Urothelium cell line (cell line): ENCODE results near the gene EIF2B1.
"Not testable (repeated sequence)": the region's sequence is repeated elsewhere in the genome, so short reads cannot be mapped to it uniquely, and the experiment has no call there.

Experiments used
- DNase-seq: peaks from one replicate; pipeline ENCODE4 v3.0.0; 2011; ENCODE audit warnings: low spot score, mixed read lengths
- FAIRE-seq: peaks from 2 replicates; lab custom pipeline; 2011; peaks lifted over from hg19 to GRCh38; lab: Jason Lieb, UNC

Gene EIF2B1

DNA sequence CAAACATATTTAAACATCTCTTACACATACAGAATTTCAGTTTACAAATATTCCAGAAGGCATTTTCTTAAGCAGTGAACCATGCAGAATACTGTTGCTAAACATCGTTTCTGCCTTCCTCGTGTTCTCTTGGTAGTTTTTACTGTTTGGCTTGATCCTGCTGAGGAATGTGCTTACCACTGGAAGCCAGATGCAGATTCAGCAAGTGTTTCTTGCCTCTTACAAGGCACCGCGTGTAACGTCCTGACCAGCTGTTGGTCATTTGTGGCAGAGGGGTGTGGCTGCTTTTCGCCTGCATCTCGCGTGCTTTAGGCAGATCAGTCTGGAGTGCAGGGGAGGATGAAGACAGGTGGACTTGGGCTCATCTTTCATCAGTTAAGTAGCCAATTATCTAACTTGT lies 12.4 kb downstream of the EIF2B1 start:
- DNase-seq = no peak
- FAIRE-seq = no peak

DNA sequence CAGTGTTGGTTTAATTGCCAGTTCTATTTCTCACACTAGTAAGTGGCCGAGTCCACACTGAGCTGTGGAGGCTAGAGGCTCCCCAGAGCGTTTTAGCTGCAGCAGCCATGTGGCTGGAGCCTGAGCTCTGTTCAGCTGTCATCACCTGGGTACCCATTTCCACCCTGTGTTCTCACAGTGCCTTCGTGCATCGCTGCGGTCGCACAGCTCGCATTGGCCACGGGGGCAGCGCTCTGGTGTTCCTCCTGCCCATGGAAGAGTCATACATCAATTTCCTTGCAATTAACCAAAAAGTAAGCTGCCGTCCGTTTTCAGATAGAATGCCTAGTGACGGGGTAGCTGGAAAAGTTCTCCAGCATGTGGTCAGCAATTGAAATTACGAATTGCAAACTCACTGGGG lies 15.9 kb downstream of the EIF2B1 start:
- FAIRE-seq = no peak
- DNase-seq = no peak

GRCh38 chr12:123617144-123617543 lies 16.3 kb downstream of the EIF2B1 start:
- no peak for DNase-seq
- no peak for FAIRE-seq

DNA sequence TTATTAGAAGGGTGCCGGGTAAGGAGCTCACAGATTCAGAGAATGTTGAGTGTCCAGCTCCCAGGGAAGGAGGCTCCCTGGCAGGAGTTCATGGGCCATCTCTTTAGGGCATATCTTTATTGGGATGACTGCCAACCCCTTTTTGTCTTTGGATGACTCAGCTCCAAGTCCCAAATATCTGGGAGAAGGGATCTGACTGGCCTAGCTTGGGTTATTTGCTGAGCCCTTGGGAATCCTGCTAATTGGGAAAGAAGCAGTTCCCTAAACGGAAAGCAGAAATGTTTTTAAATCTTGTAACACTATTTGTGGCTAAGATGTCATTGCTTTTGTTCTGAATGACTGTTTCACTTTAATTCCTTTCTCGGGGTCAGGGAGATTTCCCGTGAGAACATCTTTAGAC lies 19.0 kb downstream of the EIF2B1 start:
- no peak for FAIRE-seq
- no peak for DNase-seq

DNA sequence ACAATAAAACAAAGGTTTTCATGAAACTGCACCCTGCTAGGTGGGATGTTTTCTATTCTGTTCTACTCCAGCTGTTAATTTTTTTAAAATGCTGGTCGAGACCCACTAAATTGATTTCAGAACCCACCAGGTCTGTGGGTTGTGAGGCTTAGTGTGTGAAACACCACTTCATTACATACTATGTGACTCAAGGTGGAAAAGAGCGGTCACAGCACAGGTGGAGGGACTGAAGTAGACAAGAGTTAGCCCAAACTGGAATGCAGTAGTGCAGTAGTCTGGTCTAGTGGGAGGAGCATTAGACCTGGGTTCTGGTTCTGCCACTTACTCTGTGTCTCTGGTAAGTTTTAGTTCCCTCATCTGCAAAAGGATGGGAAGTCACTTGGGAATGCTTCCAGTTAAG lies 19.4 kb downstream of the EIF2B1 start:
- DNase-seq (no peak), FAIRE-seq (no peak)

DNA sequence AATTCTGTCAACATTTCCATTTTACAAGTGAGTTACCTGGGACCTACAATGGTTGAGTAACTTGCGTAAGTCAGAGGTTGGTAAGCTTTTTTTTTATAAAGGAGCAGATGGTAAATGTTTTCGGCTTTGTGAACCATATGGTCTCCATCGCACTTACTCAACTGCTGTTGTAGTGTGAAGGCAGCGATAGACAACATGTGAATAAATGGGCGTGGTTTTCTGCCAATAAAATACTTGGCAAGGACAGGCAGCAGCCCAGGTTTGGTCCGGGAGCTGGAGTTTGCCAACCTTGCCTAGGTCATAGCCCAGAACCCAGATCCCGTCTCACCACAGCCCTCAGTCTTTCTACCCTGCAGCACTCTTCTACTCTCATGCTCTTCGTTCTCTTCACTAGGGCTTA lies 25.3 kb downstream of the EIF2B1 start:
- FAIRE-seq (no peak), DNase-seq (no peak)

- FAIRE-seq = no peak
- DNase-seq = no peak
Observed at GRCh38 chr12:123607756-123608155, 25.7 kb downstream of the EIF2B1 start.

GRCh38 chr12:123603495-123603894 lies 30.0 kb downstream of the EIF2B1 start:
- FAIRE-seq = not testable (repeated sequence)

DNA sequence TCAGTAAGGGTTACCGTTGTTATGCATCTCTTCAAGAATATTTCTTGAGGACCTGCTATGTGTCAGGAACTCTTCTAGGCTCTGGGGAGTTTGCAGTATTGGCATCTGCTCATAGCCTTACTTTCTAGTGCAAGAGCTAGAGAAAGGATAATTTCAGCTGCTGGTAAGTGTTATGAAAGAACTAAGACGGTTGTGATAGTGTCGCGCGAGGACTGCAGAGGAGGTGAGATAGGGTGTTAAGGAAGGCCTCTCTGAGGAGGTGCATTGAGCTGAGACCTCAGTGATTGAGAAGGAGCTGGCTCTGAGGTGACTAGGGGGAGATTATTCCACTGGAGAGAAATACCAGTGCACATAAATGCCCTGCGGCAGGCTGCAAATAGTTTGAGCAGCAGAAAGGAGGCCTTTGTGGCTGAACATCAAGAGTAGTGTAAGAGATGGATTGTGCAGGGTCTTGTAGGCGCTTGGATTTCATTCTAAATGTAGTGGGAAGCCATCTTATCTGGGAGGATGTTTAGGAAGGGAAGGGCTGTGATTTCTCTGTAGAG lies 30.8 kb downstream of the EIF2B1 start:
- no peak for FAIRE-seq

More at GRCh38 chr12:123603495-123603894, 30.0 kb downstream of the EIF2B1 start:
- DNase-seq = not testable (repeated sequence)

GRCh38 chr12:123601602-123602489 lies 31.6 kb downstream of the EIF2B1 start, which contains the start of gene DDX55:
TSS of gene DDX55 (plus strand) at chr12:123602099. CDS start at chr12:123602149, 50 bp downstream.
- FAIRE-seq = no peak
- peak; percentile 90 for DNase-seq

More for the DNA sequence above, 30.8 kb downstream of the EIF2B1 start:
- DNase-seq = no peak

GRCh38 chr12:123599721-123600120 lies 33.8 kb downstream of the EIF2B1 start:
- FAIRE-seq = no peak

GRCh38 chr12:123599310-123599709 lies 34.2 kb downstream of the EIF2B1 start:
- FAIRE-seq (no peak), DNase-seq (no peak)

More at GRCh38 chr12:123599721-123600120, 33.8 kb downstream of the EIF2B1 start:
- DNase-seq = no peak

GRCh38 chr12:123598522-123598921 lies 35.0 kb downstream of the EIF2B1 start:
- DNase-seq = no peak
- no peak for FAIRE-seq

DNA sequence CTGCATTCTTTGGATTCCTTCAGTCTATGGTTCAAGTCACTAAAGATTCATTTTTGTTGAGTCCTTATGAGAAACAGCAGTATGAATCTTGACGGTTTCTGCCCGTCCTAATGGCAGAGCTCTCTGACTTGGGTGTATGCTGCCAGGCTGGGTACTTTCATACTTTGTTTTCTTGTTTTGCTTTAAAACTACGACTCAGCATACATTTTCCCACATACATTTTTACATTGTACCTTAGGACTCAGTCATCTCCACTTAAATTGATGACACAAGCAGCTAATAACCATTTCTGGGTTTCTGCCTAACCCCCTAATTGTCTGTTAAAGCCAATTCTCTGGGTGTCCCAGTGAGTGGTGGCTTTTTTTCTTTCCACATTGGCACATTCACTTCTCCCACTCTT lies 36.4 kb downstream of the EIF2B1 start:
- FAIRE-seq (no peak), DNase-seq (no peak)

DNA sequence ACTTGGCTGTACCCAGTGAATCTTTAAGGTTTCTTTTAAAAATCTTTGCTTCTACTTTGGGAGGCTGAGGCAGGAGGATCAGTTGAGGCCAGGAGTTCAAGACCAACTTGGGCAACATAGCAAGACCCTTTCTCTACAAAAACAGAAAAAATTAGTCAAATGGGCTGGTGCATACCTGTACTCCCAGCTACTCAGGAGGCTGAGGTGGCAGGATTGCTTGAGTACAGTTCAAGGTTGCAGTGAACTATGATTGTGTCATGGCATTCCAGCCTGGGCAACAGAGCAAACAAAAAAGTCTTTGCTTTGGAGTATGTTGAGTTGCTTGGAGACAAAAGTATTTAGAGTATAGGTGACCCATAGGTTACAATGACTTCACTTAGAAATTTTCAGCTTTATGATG lies 37.8 kb downstream of the EIF2B1 start:
- FAIRE-seq (no peak), DNase-seq (no peak)

DNA sequence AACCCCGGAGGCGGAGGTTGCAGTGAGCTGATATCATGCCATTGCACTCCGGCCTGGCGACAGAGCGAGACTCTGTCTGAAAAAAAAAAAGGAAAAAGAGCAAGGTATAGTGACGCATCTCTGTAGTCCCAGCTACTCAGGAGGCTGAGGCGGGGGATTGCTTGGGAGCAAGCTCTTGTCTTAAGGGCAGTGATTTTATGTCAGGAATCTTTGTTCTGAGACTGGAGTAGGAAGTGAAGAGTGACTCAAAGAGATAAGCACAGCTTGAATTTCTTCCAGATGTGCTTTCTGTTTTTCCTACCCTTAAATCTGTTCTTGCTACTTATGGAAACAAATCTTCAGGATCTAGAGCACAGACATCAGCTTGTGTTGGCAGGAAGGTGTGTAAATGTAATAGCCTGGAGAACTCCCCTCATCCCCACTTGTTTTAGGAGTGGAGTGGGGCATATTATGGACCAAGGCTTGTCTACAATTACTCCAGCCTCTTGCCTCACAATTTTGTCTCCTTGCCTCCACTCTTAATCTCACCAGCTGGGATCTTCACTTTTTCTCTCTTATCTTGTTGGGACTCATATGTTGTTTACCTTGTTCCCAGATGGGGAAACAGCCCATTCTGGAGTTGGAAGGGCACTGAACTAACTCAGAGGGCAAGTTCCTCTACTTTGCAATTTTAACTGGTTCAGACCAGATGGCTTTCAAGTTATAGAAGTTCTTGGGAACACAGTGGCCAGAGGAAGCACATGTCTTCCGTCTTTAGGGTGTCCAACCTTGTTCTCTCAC lies 41.6 kb downstream of the EIF2B1 start:
- FAIRE-seq (no peak), DNase-seq (no peak)

DNA sequence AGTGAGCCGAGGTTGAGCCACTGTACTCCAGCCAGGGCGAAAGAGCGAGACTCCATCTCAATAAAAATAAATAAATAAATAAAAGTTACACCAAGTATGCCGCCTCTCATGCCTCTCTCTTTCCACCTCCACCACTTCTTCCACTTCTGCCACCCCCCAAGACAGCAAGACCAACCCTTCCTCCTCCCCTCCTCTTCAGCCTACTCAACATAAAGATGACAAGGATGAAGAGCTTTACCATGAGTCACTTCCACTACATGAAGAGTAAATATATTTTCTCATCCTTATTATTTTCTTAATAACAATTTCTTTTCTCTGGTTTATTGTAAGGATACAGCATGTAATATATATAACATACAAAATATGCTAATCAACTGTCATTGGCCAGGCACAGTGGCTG lies 52.7 kb downstream of the EIF2B1 start:
- FAIRE-seq = no peak
- no peak for DNase-seq

DNA sequence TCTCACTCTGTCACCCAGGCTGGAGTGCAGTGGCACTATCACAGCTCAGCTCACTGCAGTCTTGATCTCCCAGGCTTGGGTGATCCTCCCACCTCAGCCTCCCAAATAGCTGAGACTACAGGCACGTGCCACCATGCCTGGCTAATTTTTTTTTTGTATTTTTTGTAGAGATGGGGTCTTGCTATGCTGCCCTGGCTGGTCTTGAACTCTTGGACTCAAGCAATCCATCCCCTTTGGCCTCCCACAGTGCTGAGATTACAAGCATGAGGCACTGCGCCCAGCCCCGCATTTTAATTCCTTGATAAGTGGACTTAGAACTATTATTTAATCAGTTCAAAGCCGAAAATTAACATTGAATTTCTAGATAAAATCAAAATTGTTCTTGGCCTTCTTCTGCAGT lies 54.7 kb downstream of the EIF2B1 start:
- not testable (repeated sequence) for FAIRE-seq, DNase-seq

DNA sequence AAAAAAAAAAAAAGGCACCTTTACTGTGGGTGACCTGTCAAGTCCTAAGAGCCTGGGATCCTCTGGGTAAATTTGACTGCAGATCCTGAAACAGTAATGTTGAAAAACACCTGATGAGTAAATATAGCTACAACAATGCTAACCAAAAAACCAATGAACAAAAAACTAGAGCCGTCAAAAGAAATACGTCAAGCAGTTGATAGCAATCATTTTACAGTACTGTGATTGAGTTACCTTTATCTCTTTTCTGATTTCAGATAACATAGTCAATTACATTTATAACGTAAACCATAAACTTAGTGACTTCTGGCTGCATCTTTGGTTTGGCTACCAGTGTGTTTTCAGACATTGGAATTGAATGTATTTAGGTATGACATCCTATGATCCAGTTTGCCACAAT lies 55.2 kb downstream of the EIF2B1 start:
- DNase-seq (no peak), FAIRE-seq (no peak)

DNA sequence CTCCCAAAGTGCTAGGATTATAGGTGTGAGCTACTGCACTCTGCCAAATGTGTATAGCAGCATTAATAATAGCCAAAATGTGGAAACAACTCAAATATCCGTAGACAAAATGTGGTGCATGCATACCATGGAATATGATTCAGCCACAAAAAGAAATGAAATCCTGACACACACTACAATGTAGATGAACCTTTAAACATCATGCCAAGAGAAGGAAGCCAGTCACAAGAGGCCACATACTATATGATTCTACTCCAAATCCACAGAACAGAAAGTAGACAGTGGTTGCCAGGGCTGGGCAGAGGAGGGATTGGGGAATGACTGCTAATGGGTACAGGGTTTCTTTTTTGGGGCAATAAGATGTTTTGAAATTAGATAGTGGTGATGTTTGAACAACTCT lies 56.9 kb downstream of the EIF2B1 start:
- no peak for FAIRE-seq
- no peak for DNase-seq

DNA sequence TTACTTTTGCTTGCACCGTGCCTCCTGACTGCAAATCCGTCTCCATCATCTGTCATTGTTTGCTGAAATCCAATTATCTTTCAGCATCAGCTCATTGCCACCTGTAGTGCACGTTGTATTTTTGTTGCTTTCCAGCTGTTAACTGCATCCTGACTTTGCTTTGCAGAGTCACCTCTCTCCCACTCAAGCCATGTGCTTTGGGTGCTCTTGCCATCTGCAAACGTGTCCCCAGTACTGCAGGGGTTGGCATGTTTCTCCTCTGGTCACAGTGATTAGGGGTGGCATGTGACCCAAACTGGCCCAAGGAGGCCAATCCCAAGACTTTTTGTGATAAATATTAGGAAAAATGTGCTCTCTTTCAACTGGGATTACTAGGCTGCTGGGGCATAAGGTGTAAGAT lies 59.6 kb downstream of the EIF2B1 start:
- no peak for DNase-seq
- FAIRE-seq = no peak
